ENCODE data around the gene UHRF2. TPM values are rescaled to one million over a fixed set of nuclear protein-coding genes. Genes with fewer than 3 reads are reported as not detected.
A peak's percentile ranks its signal among the peaks of the same experiment; 100 is the strongest.
"Not testable (repeated sequence)": the region's sequence is repeated elsewhere in the genome, so short reads cannot be mapped to it uniquely, and the experiment has no call there.

Gene UHRF2
- total RNA-seq, 6 donors from 2014 or later = 30.4 to 110 (median 36.1) TPM

DNA sequence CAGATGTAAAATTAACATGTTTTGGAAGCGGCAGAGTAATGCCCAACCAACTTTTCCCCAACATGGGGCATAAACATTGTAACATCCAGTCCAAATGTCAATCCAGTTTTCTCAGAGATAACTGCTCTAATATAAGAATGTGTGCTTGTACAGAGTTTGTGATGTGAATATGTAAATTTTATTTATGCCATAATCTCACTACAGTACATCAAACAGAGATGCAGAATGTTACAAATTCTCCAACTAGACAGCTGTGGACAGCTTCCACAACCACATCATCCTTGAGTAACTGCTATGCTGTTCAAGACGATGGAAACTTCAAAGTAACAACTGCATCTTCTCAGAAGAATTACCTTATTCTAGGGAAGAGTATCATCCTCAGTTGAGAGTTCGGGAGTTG is 122.6 kb downstream of the UHRF2 start:
- DNase-seq (no peak), ATAC-seq (ENCODE audit: low FRiP score in 2 of 2) (no peak)
- Histone ChIP-seq H3K9me3 (no peaks in the 10 kb centered on the region), H3K36me3 (no peaks in the 10 kb centered on the region), H3K4me1 (no peaks in the 10 kb centered on the region), H3K27me3 (no peaks in the 10 kb centered on the region), H3K4me3 (no peak overlapping the region), H3K27ac (no peak overlapping the region)
- TF ChIP-seq POLR2A (IDR thresholded peaks at IDR 0.05) (no peak), POLR2AphosphoS5 (IDR thresholded peaks at IDR 0.05) (no peak), CTCF (IDR thresholded peaks at IDR 0.05) (no peak), EP300 (IDR thresholded peaks at IDR 0.05) (no peak)
- WGBS, 2 donors = 82 to 87% methylated on average over 3 of the region's 3 CpGs

- WGBS, 2 donors = 67 to 82% methylated on average over 3 of the region's 3 CpGs
- Histone ChIP-seq H3K27me3 (no peaks in the 10 kb centered on the region), H3K9me3 (no peaks in the 10 kb centered on the region), H3K4me3 (no peak overlapping the region), H3K27ac (no peak overlapping the region), H3K4me1 (no peaks in the 10 kb centered on the region), H3K36me3 (no peaks in the 10 kb centered on the region)
- peak in 1 of 2 donors; percentile 50 for ATAC-seq (ENCODE audit: low FRiP score in 2 of 2)
- no peak for TF ChIP-seq EP300 (IDR thresholded peaks at IDR 0.05)
- DNase-seq = no peak
These were observed 125.7 kb downstream of the UHRF2 start for GRCh38 chr9:6538666-6539071.

DNA sequence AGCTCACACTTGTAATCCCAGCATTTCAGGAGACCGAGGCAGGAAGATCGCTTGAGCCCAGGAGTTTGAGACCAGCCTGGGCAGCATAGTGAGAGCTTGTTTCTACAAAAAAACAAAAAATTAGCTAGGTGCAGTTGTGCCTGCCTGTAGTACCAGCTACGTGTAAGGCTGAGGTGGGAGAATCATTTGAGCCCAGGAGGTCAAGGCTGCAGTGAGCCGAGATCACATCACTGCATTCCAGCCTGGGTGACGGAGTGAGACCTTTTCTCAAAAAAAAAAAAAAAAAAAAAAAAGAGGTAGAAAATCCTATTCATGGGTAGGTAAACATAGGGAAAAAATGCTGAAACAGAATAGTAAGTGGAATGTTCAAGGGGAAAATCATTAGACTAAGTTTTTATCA is 129.6 kb downstream of the UHRF2 start:
- 87 to 92% methylated on average over 5 of the region's 5 CpGs for WGBS, 2 donors

GRCh38 chr9:6543204-6543603 is 130.2 kb downstream of the UHRF2 start:
- H3K9me3 ChIP-seq = no peaks in the 10 kb centered on the region
- H3K36me3 ChIP-seq = no peaks in the 10 kb centered on the region
- TF ChIP-seq EP300 (IDR thresholded peaks at IDR 0.05) (no peak), POLR2A (IDR thresholded peaks at IDR 0.05) (no peak), CTCF (IDR thresholded peaks at IDR 0.05) (no peak), POLR2AphosphoS5 (IDR thresholded peaks at IDR 0.05) (no peak)
- ATAC-seq (ENCODE audit: low FRiP score in 2 of 2) = no peak
- no peak for DNase-seq
- WGBS, 2 donors = 66 to 76% methylated on average over 6 of the region's 6 CpGs
- no peak overlapping the region for H3K4me3 ChIP-seq
- no peak overlapping the region for H3K27ac ChIP-seq
- no peaks in the 10 kb centered on the region for H3K4me1 ChIP-seq
- H3K27me3 ChIP-seq = no peaks in the 10 kb centered on the region

More for the DNA sequence above, 129.6 kb downstream of the UHRF2 start:
- H3K9me3 ChIP-seq; H3K36me3 ChIP-seq; H3K4me1 ChIP-seq; H3K4me3 ChIP-seq; H3K27me3 ChIP-seq; H3K27ac ChIP-seq; ATAC-seq (ENCODE audit: low FRiP score in 2 of 2); DNase-seq: not testable (repeated sequence)

DNA sequence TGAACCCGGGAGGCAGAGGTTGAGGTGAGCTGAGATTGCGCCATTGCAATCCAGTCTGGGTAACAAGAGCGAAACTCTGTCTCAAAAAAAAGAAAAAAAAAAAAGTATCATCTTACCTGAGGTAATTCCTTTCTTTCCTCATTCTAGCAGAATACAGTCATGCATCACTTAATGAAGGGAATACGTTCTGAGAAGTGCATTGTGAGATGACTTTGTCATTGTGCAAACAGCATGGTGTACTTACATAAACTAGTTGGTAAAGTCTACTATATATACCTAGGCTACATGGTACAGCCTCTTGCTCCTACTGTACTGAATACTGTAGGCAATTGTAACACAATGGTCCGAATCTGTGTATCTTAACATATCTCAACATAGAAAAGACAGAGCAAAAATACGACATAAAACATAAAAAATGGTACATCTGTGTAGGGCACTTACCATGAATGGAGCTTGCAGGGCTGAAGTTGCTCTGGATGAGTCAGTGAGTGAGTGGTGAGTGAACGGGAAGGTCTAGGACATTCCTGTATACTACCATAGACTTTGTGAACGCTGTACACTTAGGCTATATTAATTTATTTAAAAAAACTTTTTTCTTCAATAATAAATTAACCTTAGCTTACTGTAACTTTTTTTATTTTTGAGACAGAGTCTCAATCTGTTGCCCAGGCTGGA is 132.2 kb downstream of the UHRF2 start:
- Histone ChIP-seq H3K27me3 (no peaks in the 10 kb centered on the region), H3K36me3 (no peaks in the 10 kb centered on the region), H3K4me1 (no peaks in the 10 kb centered on the region), H3K4me3 (no peak overlapping the region), H3K27ac (no peak overlapping the region), H3K9me3 (no peaks in the 10 kb centered on the region)
- DNase-seq = no peak
- 89 to 93% methylated on average over 8 of the region's 8 CpGs for WGBS, 2 donors
- TF ChIP-seq POLR2AphosphoS5 (IDR thresholded peaks at IDR 0.05) (no peak), EP300 (IDR thresholded peaks at IDR 0.05) (no peak), CTCF (IDR thresholded peaks at IDR 0.05) (no peak), POLR2A (IDR thresholded peaks at IDR 0.05) (no peak)
- ATAC-seq (ENCODE audit: low FRiP score in 2 of 2) = no peak

DNA sequence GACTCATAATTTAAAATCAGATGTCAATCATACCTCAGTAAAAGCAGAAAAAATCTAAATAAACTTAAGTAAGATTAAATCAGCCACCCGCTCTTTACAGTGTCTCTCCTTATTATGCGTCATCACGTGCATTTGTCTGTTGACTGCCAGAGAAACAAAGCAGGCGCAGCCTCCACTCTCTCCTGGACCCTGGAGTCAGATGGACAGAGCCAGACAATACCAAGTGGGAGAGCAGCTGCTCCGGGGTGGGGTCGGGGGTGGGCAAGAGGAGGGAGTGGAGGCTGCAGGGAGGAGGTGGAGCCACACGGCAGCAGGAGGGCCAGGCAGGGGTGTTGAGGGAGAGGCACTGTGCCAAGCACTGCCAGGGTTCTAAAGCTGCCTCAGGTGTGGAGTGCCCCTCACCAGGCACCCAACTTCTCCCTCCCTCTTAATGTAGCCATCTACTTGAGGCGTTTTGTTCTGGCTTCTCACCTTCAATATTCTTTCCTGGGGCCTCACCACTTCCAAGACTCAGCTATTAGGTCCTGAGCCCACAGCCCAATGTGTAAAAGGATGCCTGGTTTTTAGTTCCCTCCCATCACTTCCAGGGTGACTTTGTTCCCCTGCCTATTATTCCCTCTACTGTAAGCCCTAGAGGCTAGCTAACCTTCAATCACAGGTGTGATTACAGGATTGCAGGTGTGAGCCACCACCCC is 136.3 kb downstream of the UHRF2 start:
- Histone ChIP-seq H3K36me3 (no peaks in the 10 kb centered on the region), H3K27me3 (no peaks in the 10 kb centered on the region), H3K4me1 (no peaks in the 10 kb centered on the region), H3K4me3 (no peak overlapping the region), H3K27ac (no peak overlapping the region), H3K9me3 (no peaks in the 10 kb centered on the region)
- ATAC-seq (ENCODE audit: low FRiP score in 2 of 2) = no peak
- 73% methylated on average over 8 of the region's 8 CpGs for WGBS, 2 donors
- no peak for DNase-seq
- TF ChIP-seq POLR2AphosphoS5 (IDR thresholded peaks at IDR 0.05) = no peak
- no peak for TF ChIP-seq EP300 (IDR thresholded peaks at IDR 0.05)
- no peak for TF ChIP-seq POLR2A (IDR thresholded peaks at IDR 0.05)
- no peak for TF ChIP-seq CTCF (IDR thresholded peaks at IDR 0.05)

Data from upper lobe of left lung (tissue), 6 donors.